A549 treated with GW870086 at 1 μM for 4 hours (cell line): Measurements from ENCODE around the gene CCL13. TPM values are rescaled to one million over a fixed set of nuclear protein-coding genes. Genes with fewer than 3 reads are reported as not detected.

Experiments used
- total RNA-seq: library from RNA; stranded (reverse); fragments of 200-300 nt; extraction: Qiagen RNA extraction; gene quantifications from 5 replicates; pipeline ENCODE4 v1.2.3, GENCODE V29; 2022; ENCODE audit warnings: low read depth

CCL13 gene
- total RNA-seq, result not detected in 5 replicates

DNA sequence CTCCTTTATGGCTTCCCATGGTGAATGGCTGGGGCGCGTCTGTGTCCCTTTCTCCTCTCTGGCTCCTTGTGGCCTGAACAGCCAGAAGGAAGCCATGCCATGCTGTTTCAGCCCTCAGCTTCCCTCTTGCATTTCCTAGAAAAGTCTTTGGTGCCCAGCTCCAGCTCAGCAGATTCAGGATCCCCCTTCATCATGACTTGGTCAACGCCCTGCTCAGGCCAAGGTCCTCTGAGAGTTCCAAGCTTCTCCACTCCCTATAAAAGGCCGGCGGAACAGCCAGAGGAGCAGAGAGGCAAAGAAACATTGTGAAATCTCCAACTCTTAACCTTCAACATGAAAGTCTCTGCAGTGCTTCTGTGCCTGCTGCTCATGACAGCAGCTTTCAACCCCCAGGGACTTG lies at the start of gene CCL13:
Gene CCL13 (plus strand): TSS at position 287 of the 400 bp plus-strand sequence. CDS start 47 bp downstream, at position 334.

GRCh38 chr17:34319039-34319483 lies 37.2 kb upstream of the CCL13 start, which contains the start of gene CCL8:
TSS of gene CCL8 (plus strand) at chr17:34319435. CDS start at chr17:34319502, 67 bp downstream.

DNA sequence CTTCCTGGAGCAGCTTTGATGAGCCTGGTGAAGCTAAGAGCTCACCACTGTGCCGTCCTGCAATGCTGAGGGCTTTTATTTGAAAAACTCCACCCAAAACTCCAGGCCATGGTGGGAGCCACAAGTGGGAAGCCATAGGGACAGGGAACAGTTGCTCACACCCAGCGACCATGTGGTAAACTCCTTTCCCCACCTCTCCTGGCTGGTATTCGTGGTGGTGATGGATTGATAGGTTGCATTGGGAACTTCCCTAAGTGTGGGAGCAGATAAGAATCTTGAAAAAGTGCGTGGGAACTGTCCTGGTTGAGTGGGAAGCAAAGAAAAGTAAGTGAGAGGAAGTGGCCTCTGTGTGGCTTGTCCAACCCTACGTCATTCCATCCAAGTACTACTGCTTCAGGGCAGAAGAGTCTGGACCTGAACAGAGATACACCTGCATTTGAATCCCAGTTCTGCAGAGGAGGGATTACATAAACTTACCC lies 6.9 kb downstream of the CCL13 start, which contains the start of gene CCL1:
Gene CCL1 (minus strand): TSS at position 51 of the 479 bp plus-strand sequence. CDS start 72 bp downstream, outside the sequence.

Other genes starting within 250 kb of the CCL13 start
- gene CCL2, start 101.2 kb upstream of the CCL13 start, total RNA-seq, result 13.2 to 18.2 TPM (median 16.2 TPM) in 5 replicates
- 0.25 to 0.50 TPM (median 0.39 TPM) in 3 of 5 replicates, not detected in the others for gene CCL7, start 86.3 kb upstream of the CCL13 start, total RNA-seq
- not detected in 5 replicates for gene CCL11, start 70.7 kb upstream of the CCL13 start, total RNA-seq
- gene CCL8, start 37.0 kb upstream of the CCL13 start, total RNA-seq, result 0.12 TPM in 1 of 5 replicates, not detected in the others
- not detected in 5 replicates for gene CCL1, start 6.8 kb downstream of the CCL13 start, total RNA-seq
- gene TMEM132E, start 223.1 kb downstream of the CCL13 start, total RNA-seq, result 0.02 TPM in 1 of 5 replicates, not detected in the others